Uterus (tissue), 2 donors: ENCODE measurements around the gene TOMM5.

Experiments used
- POLR2A ChIP-seq, 2 donors: fragments of 450-650 bp; IDR thresholded peaks; one replicate each; pipeline ENCODE4 v1.6.1; 2016; ENCODE audit warnings: antibody characterized with exemption in 2 of 2, mild to moderate bottlenecking in 1 of 2, moderate library complexity in 1 of 2
- TF ChIP-seq, protein P1 (sequence below), 4 experiments: fragments of 200-600 bp in 2 of 4; fragments of 450-650 bp in 2 of 4; sonication (generic) in 2 of 4; IDR thresholded peaks; one replicate each; pipeline ENCODE4 v1.5.1; 2016 to 2019; ENCODE audit warnings: antibody characterized with exemption in 4 of 4, mild to moderate bottlenecking in 2 of 4, moderate library complexity in 1 of 4

DNA sequence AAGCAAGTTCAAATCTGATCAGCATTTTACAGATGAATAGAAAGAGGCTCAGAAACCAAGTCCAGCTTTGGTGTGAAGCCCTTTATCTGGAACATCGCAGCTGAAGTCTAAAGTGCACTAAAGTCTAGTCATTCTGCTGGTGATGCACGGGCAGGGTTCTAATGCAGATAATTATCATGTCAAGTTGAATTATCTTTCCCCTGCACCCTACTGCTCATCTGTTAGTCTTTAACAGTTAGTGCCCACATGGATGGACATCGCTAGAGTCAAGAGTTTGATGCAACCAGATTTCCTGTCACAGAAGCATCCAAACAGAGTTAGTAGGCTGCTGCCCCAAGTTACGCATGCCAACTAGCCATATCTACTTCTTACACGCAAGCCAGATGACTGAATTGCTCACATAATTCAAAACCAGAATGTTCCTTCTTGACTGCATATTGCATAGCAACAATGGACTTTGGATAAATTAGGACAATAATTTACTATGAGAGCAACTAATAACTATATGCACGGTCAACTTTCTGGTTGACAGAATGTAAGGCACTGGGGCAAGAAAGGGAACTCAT, 1.6 kb upstream of the TOMM5 start:
- TF ChIP-seq, protein P1, sequence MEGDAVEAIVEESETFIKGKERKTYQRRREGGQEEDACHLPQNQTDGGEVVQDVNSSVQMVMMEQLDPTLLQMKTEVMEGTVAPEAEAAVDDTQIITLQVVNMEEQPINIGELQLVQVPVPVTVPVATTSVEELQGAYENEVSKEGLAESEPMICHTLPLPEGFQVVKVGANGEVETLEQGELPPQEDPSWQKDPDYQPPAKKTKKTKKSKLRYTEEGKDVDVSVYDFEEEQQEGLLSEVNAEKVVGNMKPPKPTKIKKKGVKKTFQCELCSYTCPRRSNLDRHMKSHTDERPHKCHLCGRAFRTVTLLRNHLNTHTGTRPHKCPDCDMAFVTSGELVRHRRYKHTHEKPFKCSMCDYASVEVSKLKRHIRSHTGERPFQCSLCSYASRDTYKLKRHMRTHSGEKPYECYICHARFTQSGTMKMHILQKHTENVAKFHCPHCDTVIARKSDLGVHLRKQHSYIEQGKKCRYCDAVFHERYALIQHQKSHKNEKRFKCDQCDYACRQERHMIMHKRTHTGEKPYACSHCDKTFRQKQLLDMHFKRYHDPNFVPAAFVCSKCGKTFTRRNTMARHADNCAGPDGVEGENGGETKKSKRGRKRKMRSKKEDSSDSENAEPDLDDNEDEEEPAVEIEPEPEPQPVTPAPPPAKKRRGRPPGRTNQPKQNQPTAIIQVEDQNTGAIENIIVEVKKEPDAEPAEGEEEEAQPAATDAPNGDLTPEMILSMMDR (IDR thresholded peaks at IDR 0.05), result no peak
- no peak for TF ChIP-seq POLR2A (IDR thresholded peaks at IDR 0.05)
